ENCODE measurements around the gene RRM2.

RRM2 gene

GRCh38 chr2:10171006-10171800, 48.7 kb downstream of the RRM2 start:
- no peak for DNase-seq (ENCODE audit: low read depth in 2 of 2)

GRCh38 chr2:10172033-10172871, 49.7 kb downstream of the RRM2 start:
- DNase-seq (ENCODE audit: low read depth in 2 of 2) = no peak

DNA sequence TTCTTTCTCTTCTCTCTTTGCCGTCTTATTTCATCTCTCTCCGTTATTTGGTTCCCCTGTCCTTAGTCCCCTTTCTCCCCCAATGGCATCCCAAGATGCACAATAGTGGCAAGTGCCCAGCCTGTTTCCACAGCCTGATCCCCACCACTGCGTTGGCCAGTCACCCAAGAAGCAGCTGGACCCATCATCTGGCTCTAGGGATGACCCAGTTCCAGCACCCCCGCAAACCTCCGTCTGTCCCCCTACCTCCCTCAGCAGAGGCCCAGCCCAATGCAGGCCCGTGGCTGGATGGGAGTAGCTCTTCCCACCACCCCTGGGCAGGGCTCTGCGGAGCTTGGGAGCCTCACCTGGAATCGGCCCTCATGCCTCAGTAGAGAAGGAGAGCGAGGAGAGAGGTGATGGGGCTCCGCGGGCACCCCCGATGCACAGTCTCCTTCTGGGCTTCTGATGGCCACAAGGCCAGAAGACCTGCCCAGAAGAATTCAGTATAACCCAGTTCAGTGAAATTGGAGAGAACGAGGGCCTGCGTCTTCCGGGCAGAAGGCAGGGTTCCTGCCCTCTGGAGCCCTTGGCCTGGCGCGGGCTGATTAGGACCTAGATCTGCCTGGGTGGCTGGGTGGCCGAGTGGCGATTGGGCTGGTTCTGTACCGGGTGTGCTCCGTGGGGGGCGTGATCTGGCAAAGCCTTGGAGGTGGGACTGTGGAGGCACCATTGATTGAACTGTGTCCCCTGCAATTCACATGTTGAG, 50.9 kb downstream of the RRM2 start:
- no peak for DNase-seq (ENCODE audit: low read depth in 2 of 2)

GRCh38 chr2:10174173-10174572, 51.6 kb downstream of the RRM2 start:
- DNase-seq (ENCODE audit: low read depth in 2 of 2) = no peak

DNA sequence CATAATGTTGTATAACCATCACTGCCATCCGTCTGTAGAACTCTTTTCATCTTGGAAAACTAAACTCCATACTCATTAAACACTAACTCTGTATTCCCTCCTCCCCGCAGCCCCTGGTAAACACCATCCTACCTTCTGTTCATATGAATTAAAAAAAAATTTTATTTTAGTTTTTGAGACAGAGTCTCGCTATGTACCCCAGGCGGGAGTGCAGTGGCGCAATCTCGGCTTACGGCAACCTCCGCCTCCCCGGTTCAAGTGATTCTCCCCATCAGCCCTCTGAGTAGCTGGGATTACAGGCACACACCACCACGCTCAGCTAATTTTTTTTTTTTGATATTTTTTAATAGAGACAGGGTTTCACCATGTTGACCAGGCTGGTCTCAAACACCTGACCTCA, 52.9 kb downstream of the RRM2 start:
- DNase-seq (ENCODE audit: low read depth in 2 of 2) = no peak

DNA sequence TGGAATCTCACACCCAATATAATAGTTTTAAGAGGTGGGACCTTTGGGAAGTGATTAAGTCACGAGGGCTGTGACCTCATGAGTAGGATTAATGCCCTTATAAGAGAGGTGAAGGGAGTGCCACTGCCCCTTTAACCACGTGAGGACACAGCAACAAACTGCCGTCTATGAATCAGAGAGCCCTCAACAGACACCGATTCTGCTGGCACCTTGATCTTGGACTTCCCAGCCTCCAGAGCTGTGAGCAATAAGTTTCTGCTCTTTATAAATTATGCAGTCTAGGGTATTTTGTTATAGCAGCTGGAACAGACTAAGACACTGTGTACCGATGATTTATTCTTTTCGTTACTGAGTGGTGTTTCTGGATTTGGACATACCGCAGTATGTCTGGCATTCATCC, 56.2 kb downstream of the RRM2 start:
- no peak for DNase-seq (ENCODE audit: low read depth in 2 of 2)

DNA sequence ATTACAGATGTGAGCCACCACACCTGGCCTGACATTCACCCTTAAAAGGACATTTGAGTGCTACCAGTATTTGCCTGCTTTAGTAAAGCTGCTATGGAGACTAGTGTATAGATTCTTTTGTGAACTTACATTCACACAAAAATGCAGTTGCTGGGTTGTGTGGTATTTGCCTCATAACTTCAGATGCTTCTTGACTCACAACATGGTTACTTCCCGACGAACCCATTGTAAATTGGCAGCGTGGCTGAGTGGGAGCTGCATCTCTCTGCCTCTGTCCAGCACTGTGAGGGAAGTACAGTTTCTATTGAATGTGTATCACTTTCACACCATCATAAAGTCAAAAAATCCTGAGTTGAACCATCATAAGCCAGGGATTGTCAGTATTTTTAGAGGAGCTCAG, 56.9 kb downstream of the RRM2 start:
- no peak for DNase-seq (ENCODE audit: low read depth in 2 of 2)

- DNase-seq (ENCODE audit: low read depth in 2 of 2) = no peak
Observed at GRCh38 chr2:10180229-10180628, 57.7 kb downstream of the RRM2 start.
